Psoas muscle (tissue), 8 donors: ENCODE data around the gene PLAGL2. TPM values are rescaled to one million over a fixed set of nuclear protein-coding genes. Genes with fewer than 3 reads are reported as not detected.
A peak's percentile ranks its signal among the peaks of the same experiment; 100 is the strongest.

Experiments
- ATAC-seq, 4 donors: fragments of 200-7000 bp; cut with Tn5 transposase; one replicate each; pipeline ENCODE4 v1.9.1; 2020; ENCODE audit warnings: moderate library complexity in 3 of 4, mild to moderate bottlenecking in 2 of 4
- DNase-seq, 2 donors: peaks; one replicate each; pipeline ENCODE4 v3.0.0-alpha.2; 2020
- H3K27ac ChIP-seq: fragments of 200-600 bp; one replicate; pipeline ENCODE4 v1.8.0; 2022
- H3K27me3 ChIP-seq, 3 donors: fragments of 200-600 bp in 1 of 3; one replicate each; pipeline versions ENCODE4 v1.6.1 to v1.8.0; 2013 to 2022; ENCODE audit warnings: low read length in 2 of 3, mild to moderate bottlenecking in 2 of 3, moderate library complexity in 1 of 3; ENCODE audit not compliant: insufficient read depth in 3 of 3
- H3K36me3 ChIP-seq, 2 donors: fragments of 200-600 bp in 1 of 2; one replicate each; pipeline versions ENCODE4 v1.6.1 to v1.8.0; 2013 to 2022; ENCODE audit warnings: low read depth in 1 of 2, mild to moderate bottlenecking in 1 of 2, moderate library complexity in 1 of 2; ENCODE audit not compliant: insufficient read depth in 1 of 2
- H3K4me1 ChIP-seq: fragments of 200-600 bp; one replicate; pipeline ENCODE4 v1.8.0; 2022
- H3K4me3 ChIP-seq: fragments of 200-600 bp; one replicate; pipeline ENCODE4 v1.8.0; 2022; ENCODE audit warnings: mild to moderate bottlenecking
- H3K9me3 ChIP-seq: fragments of 200-600 bp; one replicate; pipeline ENCODE4 v1.8.0; 2022
- CTCF ChIP-seq: fragments of 200-600 bp; IDR thresholded peaks from one replicate; pipeline ENCODE4 v1.8.0; 2022; ENCODE audit warnings: antibody characterized with exemption
- WGBS, 3 donors: extraction: QIAGEN DNeasy Blood & Tissue Kit; methylation state at CpG; one replicate each; pipeline versions ENCODE4 v1.1.6 to v1.1.7; 2013; 5-methylcytosine and 5-hydroxymethylcytosine counted together
- intact Hi-C, 2 donors: fragments of 100-400 bp; cut with DNase I; formaldehyde crosslinking; loops; one replicate each; pipeline versions ENCODE4 v1.11.0 to v1.14.2; 2022
- polyA plus RNA-seq, 3 donors: library from polyadenylated mRNA; stranded (reverse); fragments of 200-250 nt; gene quantifications; one replicate each; pipeline ENCODE4 v1.2.3, GENCODE V29; 2013
- total RNA-seq, 4 donors: library from RNA; stranded (reverse); fragmentation: NEBNext Ultra II Directional in 2 of 4; extraction: Animal tissue kit (Norgen Biotek cat#: 25700) in 2 of 4; gene quantifications; one replicate each; pipeline versions ENCODE4 v1.2.1 to v1.2.4, GENCODE V29; 2021 to 2023
- donor health status: healthy with polysubstance abuse.
- donor health status: DM: no; HTN: no; CAD: no; lungs with moderate emphysema.
- donor health status: Bipolar disorder and iron deficiency.
- donor health status: healthy.
- donor health status: DM: yes; HTN: yes; CAD: no.
- donor health status: DM: no; HTN: no; CAD: no.
- donor health status: DM: no; HTN: no; CAD: no.
- donor health status: DM: yes; HTN: yes; CAD: no.

The PLAGL2 gene
- total and polyA plus RNA-seq, 7 donors, result 1.7 to 9.6 (median 5.2) TPM

GRCh38 chr20:32227744-32228688, 20.5 kb upstream of the PLAGL2 start:
- no peak for TF ChIP-seq CTCF
- intact Hi-C loops, result no loop called here
- 50 to 55% (median 50%) methylated on average over 22 of the region's 22 CpGs for WGBS, 3 donors
- Histone ChIP-seq H3K36me3 (peaks cover 2 to 89% of the 10 kb centered on the region in 2 donors), H3K27ac (peak overlapping the region; percentile 67), H3K4me1 (peaks cover 13% of the 10 kb centered on the region), H3K27me3 (no peaks in the 10 kb centered on the region), H3K9me3 (no peaks in the 10 kb centered on the region), H3K4me3 (peak overlapping the region; percentile 28)
- DNase-seq (no peak), ATAC-seq (peak; percentile 71 to 94 (median 82))

- H3K4me3 ChIP-seq, result peak overlapping the region; percentile 28
- no peaks in the 10 kb centered on the region for H3K27me3 ChIP-seq
- peaks cover 3 to 89% of the 10 kb centered on the region in 2 donors for H3K36me3 ChIP-seq
- WGBS, 3 donors, result 74 to 84% (median 80%) methylated on average over 7 of the region's 7 CpGs
- ATAC-seq (peak in 3 of 4 donors; percentile 8 to 30 (median 23)), DNase-seq (no peak)
- intact Hi-C loops, result no loop called here
- H3K4me1 ChIP-seq, result peaks cover 13% of the 10 kb centered on the region
- H3K9me3 ChIP-seq, result no peaks in the 10 kb centered on the region
- no peak for TF ChIP-seq CTCF
- H3K27ac ChIP-seq, result peak overlapping the region; percentile 67
Observed at GRCh38 chr20:32227306-32227705, 19.8 kb upstream of the PLAGL2 start.

GRCh38 chr20:32226391-32226790, 18.8 kb upstream of the PLAGL2 start:
- WGBS, 3 donors, result 84 to 94% (median 91%) methylated on average over 1 of the region's 1 CpG
- intact Hi-C loops, result no loop called here
- Histone ChIP-seq H3K27ac (no peak overlapping the region), H3K4me3 (no peak overlapping the region), H3K27me3 (no peaks in the 10 kb centered on the region), H3K9me3 (no peaks in the 10 kb centered on the region), H3K4me1 (peaks cover 13% of the 10 kb centered on the region), H3K36me3 (peaks cover 3 to 89% of the 10 kb centered on the region in 2 donors)
- DNase-seq (no peak), ATAC-seq (no peak)
- no peak for TF ChIP-seq CTCF

DNA sequence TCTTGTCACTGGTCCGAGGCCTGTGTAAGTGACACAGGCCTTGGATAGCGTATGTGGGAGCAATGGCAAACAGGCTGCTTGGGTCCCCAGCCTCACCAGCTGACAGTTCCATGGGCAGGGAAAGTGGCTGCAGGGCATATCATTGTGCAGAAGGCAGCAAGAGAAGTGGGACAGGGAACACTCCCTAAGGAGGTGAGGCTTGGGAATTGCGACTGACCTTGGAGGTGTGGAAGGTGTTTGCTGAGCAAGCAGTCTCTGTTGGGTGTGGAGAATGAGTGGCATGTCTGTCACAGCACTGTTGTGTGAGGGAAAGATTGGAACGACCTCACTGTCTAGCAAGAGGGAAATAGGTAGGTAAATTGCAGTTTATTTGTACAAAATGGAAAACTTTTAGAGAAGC, 16.9 kb upstream of the PLAGL2 start:
- peaks cover 8 to 89% of the 10 kb centered on the region in 2 donors for H3K36me3 ChIP-seq
- peaks cover 13% of the 10 kb centered on the region for H3K4me1 ChIP-seq
- no peak overlapping the region for H3K27ac ChIP-seq
- H3K27me3 ChIP-seq, result no peaks in the 10 kb centered on the region
- no peak for DNase-seq
- no peak overlapping the region for H3K4me3 ChIP-seq
- no peaks in the 10 kb centered on the region for H3K9me3 ChIP-seq
- intact Hi-C loops, result no loop called here
- no peak for TF ChIP-seq CTCF
- 91 to 93% (median 92%) methylated on average over 4 of the region's 4 CpGs for WGBS, 3 donors
- no peak for ATAC-seq
